PC-9 (cell line): ENCODE results near the gene CLCN3.

Experiments
- CTCF ChIP-seq: fragments of 200-600 bp; sonication (generic); conservative IDR thresholded peaks from 2 replicates; pipeline ENCODE4 v1.6.1; 2017; ENCODE audit warnings: mixed run types, antibody characterized with exemption, mild to moderate bottlenecking, moderate library complexity
- EZH2 ChIP-seq: fragments of 200-600 bp; sonication (generic); IDR thresholded peaks from 2 replicates; pipeline ENCODE4 v1.8.0; 2017; ENCODE audit warnings: antibody characterized with exemption, low read depth

GRCh38 chr4:169658196-169658595 lies 37.8 kb downstream of the CLCN3 start:
- TF ChIP-seq CTCF, result no peak
- no peak for TF ChIP-seq EZH2
